Measurements from ENCODE around the gene RAB7B. TPM values are rescaled to one million over a fixed set of nuclear protein-coding genes. Genes with fewer than 3 reads are reported as not detected.

Gene RAB7B
- total and polyA plus RNA-seq, 4 donors, result 0.08 to 0.89 (median 0.20) TPM; not detected in 1

- TF ChIP-seq REST (IDR thresholded peaks at IDR 0.05) (no peak), RXRA (IDR thresholded peaks at IDR 0.05) (no peak), HNF4A (conservative IDR thresholded peaks at IDR 0.05) (no peak), HNF4G (IDR thresholded peaks at IDR 0.05) (no peak), ATF3 (IDR thresholded peaks at IDR 0.05) (no peak), NR2F2 (IDR thresholded peaks at IDR 0.05) (no peak)
- Histone ChIP-seq H3K4me3 (ENCODE audit: low read depth in 1 of 3, low read length in 3 of 3) (no peak overlapping the region), H3K9me3 (ENCODE audit: control insufficient read depth in 4 of 4, low read length in 3 of 4) (no peaks in the 10 kb centered on the region), H3K27me3 (ENCODE audit: control insufficient read depth in 4 of 4, insufficient read depth in 4 of 4, low read length in 3 of 4) (no peaks in the 10 kb centered on the region), H3K36me3 (ENCODE audit: control insufficient read depth in 4 of 4, insufficient read depth in 3 of 4, low read depth in 1 of 4, low read length in 3 of 4) (no peaks in the 10 kb centered on the region), H3K9ac (ENCODE audit: low read depth in 1 of 2, low read length in 2 of 2) (no peak overlapping the region), H3K27ac (ENCODE audit: low read depth in 1 of 2, low read length in 2 of 2) (no peak overlapping the region), H3K4me1 (ENCODE audit: control insufficient read depth in 4 of 4, insufficient read depth in 4 of 4, low read length in 3 of 4) (no peaks in the 10 kb centered on the region)
- DNase-seq (ENCODE audit: low spot score), result no peak
- 95% methylated on average over 12 of the region's 12 CpGs for WGBS
These were observed 75.5 kb downstream of the RAB7B start for GRCh38 chr1:205927676-205928075.

DNA sequence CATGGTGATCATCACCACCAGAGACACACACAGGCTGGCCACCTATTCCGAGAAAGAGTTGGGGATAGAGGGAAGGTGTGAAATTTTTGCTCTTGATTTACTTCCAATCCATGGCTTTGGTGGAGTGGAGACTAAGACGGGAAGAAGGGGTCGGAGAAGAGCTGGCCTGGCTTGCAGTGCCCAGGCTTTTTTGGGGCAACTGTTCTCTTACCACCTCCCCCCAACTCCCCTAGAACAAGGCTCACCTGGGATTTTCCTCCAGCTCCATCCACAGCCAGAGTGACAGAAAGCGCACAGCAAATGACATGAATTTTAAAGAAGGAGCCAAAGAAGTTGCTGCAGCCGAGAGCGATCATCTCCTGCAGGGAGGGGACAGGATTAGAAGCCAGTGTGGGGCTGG, 75.9 kb downstream of the RAB7B start:
- 94% methylated on average over 6 of the region's 6 CpGs for WGBS
- no peak overlapping the region for H3K9ac ChIP-seq (ENCODE audit: low read depth in 1 of 2, low read length in 2 of 2)
- no peaks in the 10 kb centered on the region for H3K9me3 ChIP-seq (ENCODE audit: control insufficient read depth in 4 of 4, low read length in 3 of 4)
- DNase-seq (ENCODE audit: low spot score), result no peak
- H3K4me1 ChIP-seq (ENCODE audit: control insufficient read depth in 4 of 4, insufficient read depth in 4 of 4, low read length in 3 of 4), result no peaks in the 10 kb centered on the region
- H3K27ac ChIP-seq (ENCODE audit: low read depth in 1 of 2, low read length in 2 of 2), result no peak overlapping the region
- TF ChIP-seq YY1 (IDR thresholded peaks at IDR 0.05), result no peak
- no peak for TF ChIP-seq JUND (IDR thresholded peaks at IDR 0.05)
- no peak for TF ChIP-seq GABPA (IDR thresholded peaks at IDR 0.05 in 1 of 2, conservative IDR thresholded peaks at IDR 0.05 in 1 of 2)
- no peak for TF ChIP-seq RAD21 (IDR thresholded peaks at IDR 0.05)
- TF ChIP-seq FOXA1 (IDR thresholded peaks at IDR 0.05), result no peak
- TF ChIP-seq SP1 (IDR thresholded peaks at IDR 0.05), result no peak
- no peak for TF ChIP-seq TAF1 (conservative IDR thresholded peaks at IDR 0.05)
- no peak for TF ChIP-seq EGR1 (IDR thresholded peaks at IDR 0.05; ENCODE audit: low read depth in 2 of 2)
- TF ChIP-seq FOXA2 (IDR thresholded peaks at IDR 0.05), result no peak
- TF ChIP-seq HNF4A (conservative IDR thresholded peaks at IDR 0.05), result no peak
- no peak for TF ChIP-seq MAX (IDR thresholded peaks at IDR 0.05)
- TF ChIP-seq ZBTB33 (IDR thresholded peaks at IDR 0.05), result no peak
- no peak for TF ChIP-seq REST (IDR thresholded peaks at IDR 0.05)
- TF ChIP-seq, protein P1, sequence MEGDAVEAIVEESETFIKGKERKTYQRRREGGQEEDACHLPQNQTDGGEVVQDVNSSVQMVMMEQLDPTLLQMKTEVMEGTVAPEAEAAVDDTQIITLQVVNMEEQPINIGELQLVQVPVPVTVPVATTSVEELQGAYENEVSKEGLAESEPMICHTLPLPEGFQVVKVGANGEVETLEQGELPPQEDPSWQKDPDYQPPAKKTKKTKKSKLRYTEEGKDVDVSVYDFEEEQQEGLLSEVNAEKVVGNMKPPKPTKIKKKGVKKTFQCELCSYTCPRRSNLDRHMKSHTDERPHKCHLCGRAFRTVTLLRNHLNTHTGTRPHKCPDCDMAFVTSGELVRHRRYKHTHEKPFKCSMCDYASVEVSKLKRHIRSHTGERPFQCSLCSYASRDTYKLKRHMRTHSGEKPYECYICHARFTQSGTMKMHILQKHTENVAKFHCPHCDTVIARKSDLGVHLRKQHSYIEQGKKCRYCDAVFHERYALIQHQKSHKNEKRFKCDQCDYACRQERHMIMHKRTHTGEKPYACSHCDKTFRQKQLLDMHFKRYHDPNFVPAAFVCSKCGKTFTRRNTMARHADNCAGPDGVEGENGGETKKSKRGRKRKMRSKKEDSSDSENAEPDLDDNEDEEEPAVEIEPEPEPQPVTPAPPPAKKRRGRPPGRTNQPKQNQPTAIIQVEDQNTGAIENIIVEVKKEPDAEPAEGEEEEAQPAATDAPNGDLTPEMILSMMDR (IDR thresholded peaks at IDR 0.05; ENCODE audit: low read depth, low read length, missing input control), result no peak
- no peak for TF ChIP-seq HNF4G (IDR thresholded peaks at IDR 0.05)
- TF ChIP-seq RXRA (IDR thresholded peaks at IDR 0.05), result no peak
- TF ChIP-seq NR2F2 (IDR thresholded peaks at IDR 0.05), result no peak
- TF ChIP-seq ATF3 (IDR thresholded peaks at IDR 0.05), result no peak
- H3K27me3 ChIP-seq (ENCODE audit: control insufficient read depth in 4 of 4, insufficient read depth in 4 of 4, low read length in 3 of 4), result no peaks in the 10 kb centered on the region
- H3K36me3 ChIP-seq (ENCODE audit: control insufficient read depth in 4 of 4, insufficient read depth in 3 of 4, low read depth in 1 of 4, low read length in 3 of 4), result no peaks in the 10 kb centered on the region
- no peak overlapping the region for H3K4me3 ChIP-seq (ENCODE audit: low read depth in 1 of 3, low read length in 3 of 3)
